Measurements from ENCODE around the gene C2orf92. TPM values are rescaled to one million over a fixed set of nuclear protein-coding genes. Genes with fewer than 3 reads are reported as not detected.

The C2orf92 gene
- polyA plus RNA-seq, 3 donors = 7.9 TPM; not detected in 2

- Mint-ChIP-seq H3K27me3 (ENCODE audit: low read depth in 3 of 3) (peaks cover 1 to 7% (median 3%) of the 10 kb centered on the region in 3 donors), H3K4me1 (peaks cover 12% of the 10 kb centered on the region), H3K4me3 (peak overlapping the region in 1 of 2 donors; percentile 18), H3K9me3 (peaks cover 0 to 5% (median 3%) of the 10 kb centered on the region in 7 donors), H3K27ac (no peak overlapping the region), H3K36me3 (no peaks in the 10 kb centered on the region)
- H3K4me3 ChIP-seq (replicated peaks in 1 of 3; ENCODE audit: low read depth in 2 of 3, low read length in 3 of 3) = no peak overlapping the region
- TF ChIP-seq CTCF (IDR thresholded peaks at IDR 0.05) = no peak
- no peak for DNase-seq
- H3K4me2 ChIP-seq (replicated peaks; ENCODE audit: extremely low read depth, low read length, poor library complexity, severe bottlenecking) = peak overlapping the region; percentile 6
- H3K36me3 ChIP-seq (replicated peaks in 1 of 2; ENCODE audit: control insufficient read depth in 1 of 2, insufficient read depth in 2 of 2, low read length in 2 of 2) = no peaks in the 10 kb centered on the region
- H3K79me2 ChIP-seq (ENCODE audit: insufficient read depth, low read length) = no peaks in the 10 kb centered on the region
- no peak overlapping the region for H3K27ac ChIP-seq (ENCODE audit: low read depth in 1 of 2, low read length in 2 of 2)
- H2AFZ ChIP-seq (ENCODE audit: insufficient read depth, low read depth, low read length, poor library complexity, severe bottlenecking) = peak overlapping the region; percentile 68
- no peaks in the 10 kb centered on the region for H3K27me3 ChIP-seq (ENCODE audit: control insufficient read depth in 2 of 2, insufficient read depth in 2 of 2, low read length in 2 of 2)
- H3K4me1 ChIP-seq (ENCODE audit: control insufficient read depth in 1 of 2, insufficient read depth in 2 of 2, low read length in 2 of 2) = peaks cover 8 to 11% of the 10 kb centered on the region in 2 donors
- WGBS (ENCODE audit: insufficient coverage) = 45% methylated on average over 3 of the region's 3 CpGs
- H3K9ac ChIP-seq (ENCODE audit: insufficient read depth, low read length, poor library complexity, severe bottlenecking) = no peak overlapping the region
- H3K9me3 ChIP-seq (replicated peaks in 1 of 2; ENCODE audit: control insufficient read depth in 1 of 2, insufficient read depth in 1 of 2, low read length in 2 of 2) = peaks cover 0 to 4% of the 10 kb centered on the region in 2 donors
- no peaks in the 10 kb centered on the region for H4K20me1 ChIP-seq (ENCODE audit: insufficient read depth, low read length)
- intact Hi-C loops (cut with micrococcal nuclease) = no loop called here
Observed at GRCh38 chr2:97718942-97719341, 49.4 kb downstream of the C2orf92 start.

GRCh38 chr2:97719362-97720155 is 50.0 kb downstream of the C2orf92 start:
- H3K36me3 ChIP-seq (replicated peaks in 1 of 2; ENCODE audit: control insufficient read depth in 1 of 2, insufficient read depth in 2 of 2, low read length in 2 of 2) = no peaks in the 10 kb centered on the region
- intact Hi-C loops (cut with micrococcal nuclease) = no loop called here

More at GRCh38 chr2:97719362-97720155, 50.0 kb downstream of the C2orf92 start:
- H3K9me3 ChIP-seq (replicated peaks in 1 of 2; ENCODE audit: control insufficient read depth in 1 of 2, insufficient read depth in 1 of 2, low read length in 2 of 2) = peaks cover 0 to 8% of the 10 kb centered on the region in 2 donors
- no peaks in the 10 kb centered on the region for H3K79me2 ChIP-seq (ENCODE audit: insufficient read depth, low read length)
- H3K27ac ChIP-seq (ENCODE audit: low read depth in 1 of 2, low read length in 2 of 2) = no peak overlapping the region
- Mint-ChIP-seq H3K9me3 (peaks cover 0 to 11% (median 4%) of the 10 kb centered on the region in 7 donors), H3K4me1 (peaks cover 12% of the 10 kb centered on the region), H3K27me3 (ENCODE audit: low read depth in 3 of 3) (peaks cover 3 to 11% (median 7%) of the 10 kb centered on the region in 3 donors), H3K27ac (no peak overlapping the region), H3K36me3 (no peaks in the 10 kb centered on the region), H3K4me3 (no peak overlapping the region)
- no peak overlapping the region for H2AFZ ChIP-seq (ENCODE audit: insufficient read depth, low read depth, low read length, poor library complexity, severe bottlenecking)
- H4K20me1 ChIP-seq (ENCODE audit: insufficient read depth, low read length) = no peaks in the 10 kb centered on the region
- TF ChIP-seq CTCF (IDR thresholded peaks at IDR 0.05) = no peak
- H3K4me3 ChIP-seq (replicated peaks in 1 of 3; ENCODE audit: low read depth in 2 of 3, low read length in 3 of 3) = no peak overlapping the region
- H3K4me2 ChIP-seq (replicated peaks; ENCODE audit: extremely low read depth, low read length, poor library complexity, severe bottlenecking) = no peak overlapping the region
- H3K4me1 ChIP-seq (ENCODE audit: control insufficient read depth in 1 of 2, insufficient read depth in 2 of 2, low read length in 2 of 2) = peaks cover 8 to 11% of the 10 kb centered on the region in 2 donors
- DNase-seq = no peak
- no peak overlapping the region for H3K9ac ChIP-seq (ENCODE audit: insufficient read depth, low read length, poor library complexity, severe bottlenecking)
- WGBS (ENCODE audit: insufficient coverage) = 94% methylated on average over 12 of the region's 16 CpGs
- no peaks in the 10 kb centered on the region for H3K27me3 ChIP-seq (ENCODE audit: control insufficient read depth in 2 of 2, insufficient read depth in 2 of 2, low read length in 2 of 2)
